ENCODE measurements around the gene LYRM2.

DNA sequence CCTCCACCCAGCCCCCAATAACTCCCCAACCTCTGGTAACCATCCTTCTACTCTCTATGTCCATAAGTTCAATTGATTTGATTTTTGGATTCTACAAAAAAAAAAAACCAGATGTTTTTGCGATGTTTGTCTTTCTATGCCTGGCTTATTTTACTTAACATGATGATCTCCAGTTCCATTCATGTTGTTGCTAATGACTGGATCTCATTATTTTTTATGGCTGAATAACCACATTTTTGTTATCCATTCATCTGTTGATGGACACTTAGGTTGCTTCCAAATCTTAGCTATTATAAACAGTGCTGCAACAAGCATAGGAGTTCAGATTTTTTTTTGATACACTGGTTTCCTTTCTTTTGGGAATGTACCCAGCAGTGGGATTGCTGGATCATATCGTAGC lies 98.8 kb downstream of the LYRM2 start:
- TF ChIP-seq, protein P1, sequence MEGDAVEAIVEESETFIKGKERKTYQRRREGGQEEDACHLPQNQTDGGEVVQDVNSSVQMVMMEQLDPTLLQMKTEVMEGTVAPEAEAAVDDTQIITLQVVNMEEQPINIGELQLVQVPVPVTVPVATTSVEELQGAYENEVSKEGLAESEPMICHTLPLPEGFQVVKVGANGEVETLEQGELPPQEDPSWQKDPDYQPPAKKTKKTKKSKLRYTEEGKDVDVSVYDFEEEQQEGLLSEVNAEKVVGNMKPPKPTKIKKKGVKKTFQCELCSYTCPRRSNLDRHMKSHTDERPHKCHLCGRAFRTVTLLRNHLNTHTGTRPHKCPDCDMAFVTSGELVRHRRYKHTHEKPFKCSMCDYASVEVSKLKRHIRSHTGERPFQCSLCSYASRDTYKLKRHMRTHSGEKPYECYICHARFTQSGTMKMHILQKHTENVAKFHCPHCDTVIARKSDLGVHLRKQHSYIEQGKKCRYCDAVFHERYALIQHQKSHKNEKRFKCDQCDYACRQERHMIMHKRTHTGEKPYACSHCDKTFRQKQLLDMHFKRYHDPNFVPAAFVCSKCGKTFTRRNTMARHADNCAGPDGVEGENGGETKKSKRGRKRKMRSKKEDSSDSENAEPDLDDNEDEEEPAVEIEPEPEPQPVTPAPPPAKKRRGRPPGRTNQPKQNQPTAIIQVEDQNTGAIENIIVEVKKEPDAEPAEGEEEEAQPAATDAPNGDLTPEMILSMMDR (IDR thresholded peaks at IDR 0.05; ENCODE audit: control extremely low read depth in 1 of 3, insufficient read depth in 1 of 3, low read depth in 1 of 3, low read length in 3 of 3), result no peak
- no peak for TF ChIP-seq ZNF274 (IDR thresholded peaks at IDR 0.05; ENCODE audit: borderline replicate concordance, extremely low read depth, low read length)
- no peak for TF ChIP-seq CEBPB (IDR thresholded peaks at IDR 0.05; ENCODE audit: low read depth, low read length)
- TF ChIP-seq POLR2AphosphoS5 (IDR thresholded peaks at IDR 0.05; ENCODE audit: low read depth, low read length), result no peak
- TF ChIP-seq RAD21 (IDR thresholded peaks at IDR 0.05 in 1 of 2, conservative IDR thresholded peaks at IDR 0.05 in 1 of 2; ENCODE audit: low read depth in 2 of 2, low read length in 2 of 2), result no peak
